ENCODE measurements around the gene MATCAP1. TPM values are rescaled to one million over a fixed set of nuclear protein-coding genes. Genes with fewer than 3 reads are reported as not detected.

The MATCAP1 gene
- total and polyA plus RNA-seq, 2 of the 13 experiments (the other 11 are each of a cell fraction or from before 2014, with no cell fraction given), result 11.2 to 24.5 TPM

DNA sequence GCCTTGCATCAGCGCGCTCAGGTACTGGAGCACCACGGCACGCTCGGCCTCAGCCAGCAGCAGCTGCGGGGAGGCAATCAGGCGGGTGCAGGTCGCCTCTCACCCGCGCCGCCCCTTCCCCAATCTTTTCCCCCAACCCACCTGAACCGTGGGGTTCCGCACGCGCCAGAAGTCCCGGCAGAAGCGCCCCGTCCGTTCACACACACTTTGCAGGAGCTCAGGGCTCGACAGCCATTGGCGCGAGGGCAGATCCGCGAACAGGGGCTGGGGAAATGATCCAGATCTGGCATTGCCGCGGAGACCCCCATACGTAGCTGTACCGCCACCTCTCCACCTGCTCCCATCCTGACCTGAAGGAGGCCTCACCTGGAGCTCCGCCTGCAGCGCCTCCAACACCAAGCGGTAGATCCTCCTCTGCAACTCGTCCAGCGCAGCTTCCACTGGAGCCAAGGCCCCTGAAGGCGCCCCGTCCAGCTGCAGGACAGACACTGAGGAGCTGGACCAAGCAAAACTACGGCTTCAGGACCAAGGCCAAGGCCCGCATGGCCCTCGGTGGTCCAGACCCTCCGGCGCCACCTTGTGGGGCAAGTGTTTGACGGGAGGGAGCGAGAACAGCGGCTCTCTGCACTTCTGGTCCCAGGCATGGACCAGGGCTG lies 1.4 kb upstream of the MATCAP1 start (continued):
- peak; percentile 74 for TF ChIP-seq TEAD3 (CRISPR knock-in tag; optimal IDR thresholded peaks at IDR 0.05; ENCODE audit: borderline replicate concordance)
- TF ChIP-seq, protein P1, sequence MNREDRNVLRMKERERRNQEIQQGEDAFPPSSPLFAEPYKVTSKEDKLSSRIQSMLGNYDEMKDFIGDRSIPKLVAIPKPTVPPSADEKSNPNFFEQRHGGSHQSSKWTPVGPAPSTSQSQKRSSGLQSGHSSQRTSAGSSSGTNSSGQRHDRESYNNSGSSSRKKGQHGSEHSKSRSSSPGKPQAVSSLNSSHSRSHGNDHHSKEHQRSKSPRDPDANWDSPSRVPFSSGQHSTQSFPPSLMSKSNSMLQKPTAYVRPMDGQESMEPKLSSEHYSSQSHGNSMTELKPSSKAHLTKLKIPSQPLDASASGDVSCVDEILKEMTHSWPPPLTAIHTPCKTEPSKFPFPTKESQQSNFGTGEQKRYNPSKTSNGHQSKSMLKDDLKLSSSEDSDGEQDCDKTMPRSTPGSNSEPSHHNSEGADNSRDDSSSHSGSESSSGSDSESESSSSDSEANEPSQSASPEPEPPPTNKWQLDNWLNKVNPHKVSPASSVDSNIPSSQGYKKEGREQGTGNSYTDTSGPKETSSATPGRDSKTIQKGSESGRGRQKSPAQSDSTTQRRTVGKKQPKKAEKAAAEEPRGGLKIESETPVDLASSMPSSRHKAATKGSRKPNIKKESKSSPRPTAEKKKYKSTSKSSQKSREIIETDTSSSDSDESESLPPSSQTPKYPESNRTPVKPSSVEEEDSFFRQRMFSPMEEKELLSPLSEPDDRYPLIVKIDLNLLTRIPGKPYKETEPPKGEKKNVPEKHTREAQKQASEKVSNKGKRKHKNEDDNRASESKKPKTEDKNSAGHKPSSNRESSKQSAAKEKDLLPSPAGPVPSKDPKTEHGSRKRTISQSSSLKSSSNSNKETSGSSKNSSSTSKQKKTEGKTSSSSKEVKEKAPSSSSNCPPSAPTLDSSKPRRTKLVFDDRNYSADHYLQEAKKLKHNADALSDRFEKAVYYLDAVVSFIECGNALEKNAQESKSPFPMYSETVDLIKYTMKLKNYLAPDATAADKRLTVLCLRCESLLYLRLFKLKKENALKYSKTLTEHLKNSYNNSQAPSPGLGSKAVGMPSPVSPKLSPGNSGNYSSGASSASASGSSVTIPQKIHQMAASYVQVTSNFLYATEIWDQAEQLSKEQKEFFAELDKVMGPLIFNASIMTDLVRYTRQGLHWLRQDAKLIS (CRISPR knock-in tag; IDR thresholded peaks at IDR 0.05), result no peak
- 0 out of 2 replicates have a peak, but pooled peaks have one; percentile 69 for TF ChIP-seq JUN (CRISPR knock-in tag; IDR thresholded peaks at IDR 0.05)
- TF ChIP-seq, protein P2, sequence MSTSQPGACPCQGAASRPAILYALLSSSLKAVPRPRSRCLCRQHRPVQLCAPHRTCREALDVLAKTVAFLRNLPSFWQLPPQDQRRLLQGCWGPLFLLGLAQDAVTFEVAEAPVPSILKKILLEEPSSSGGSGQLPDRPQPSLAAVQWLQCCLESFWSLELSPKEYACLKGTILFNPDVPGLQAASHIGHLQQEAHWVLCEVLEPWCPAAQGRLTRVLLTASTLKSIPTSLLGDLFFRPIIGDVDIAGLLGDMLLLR (CRISPR knock-in tag; IDR thresholded peaks at IDR 0.05), result peak; percentile 98
- 0 out of 2 replicates have a peak, but pooled peaks have one; percentile 66 for TF ChIP-seq ZNF615 (CRISPR knock-in tag; IDR thresholded peaks at IDR 0.05; ENCODE audit: borderline replicate concordance)
- peak; percentile 97 for TF ChIP-seq XRCC5 (optimal IDR thresholded peaks at IDR 0.05; ENCODE audit: low read length)
- TF ChIP-seq NFE2 (CRISPR knock-in tag; IDR thresholded peaks at IDR 0.05), result no peak
- peak; percentile 93; the same call in 1 of the 2 replicates for TF ChIP-seq MIER3 (CRISPR knock-in tag; IDR thresholded peaks at IDR 0.05; ENCODE audit: borderline replicate concordance)
- peak; percentile 72; the same call in 1 of the 2 replicates for TF ChIP-seq GPN1 (CRISPR knock-in tag; IDR thresholded peaks at IDR 0.05; ENCODE audit: borderline replicate concordance)
- TF ChIP-seq MED8 (CRISPR knock-in tag; IDR thresholded peaks at IDR 0.05; ENCODE audit: insufficient replicate concordance), result peak; percentile 80
- peak; percentile 83; the same call in 1 of the 2 replicates for TF ChIP-seq ZNF317 (CRISPR knock-in tag; IDR thresholded peaks at IDR 0.05)
- TF ChIP-seq EZH2 (conservative IDR thresholded peaks at IDR 0.05; ENCODE audit: low read depth, low read length), result no peak
- peak; percentile 88; the same call in 1 of the 2 replicates for TF ChIP-seq ZNF713 (CRISPR knock-in tag; IDR thresholded peaks at IDR 0.05)
- TF ChIP-seq ZNF260 (CRISPR knock-in tag; IDR thresholded peaks at IDR 0.05; ENCODE audit: borderline replicate concordance, low read depth), result no peak
- TF ChIP-seq, protein P3, sequence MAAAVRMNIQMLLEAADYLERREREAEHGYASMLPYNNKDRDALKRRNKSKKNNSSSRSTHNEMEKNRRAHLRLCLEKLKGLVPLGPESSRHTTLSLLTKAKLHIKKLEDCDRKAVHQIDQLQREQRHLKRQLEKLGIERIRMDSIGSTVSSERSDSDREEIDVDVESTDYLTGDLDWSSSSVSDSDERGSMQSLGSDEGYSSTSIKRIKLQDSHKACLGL (CRISPR knock-in tag; IDR thresholded peaks at IDR 0.05), result peak; percentile 97
- TF ChIP-seq, protein P4, sequence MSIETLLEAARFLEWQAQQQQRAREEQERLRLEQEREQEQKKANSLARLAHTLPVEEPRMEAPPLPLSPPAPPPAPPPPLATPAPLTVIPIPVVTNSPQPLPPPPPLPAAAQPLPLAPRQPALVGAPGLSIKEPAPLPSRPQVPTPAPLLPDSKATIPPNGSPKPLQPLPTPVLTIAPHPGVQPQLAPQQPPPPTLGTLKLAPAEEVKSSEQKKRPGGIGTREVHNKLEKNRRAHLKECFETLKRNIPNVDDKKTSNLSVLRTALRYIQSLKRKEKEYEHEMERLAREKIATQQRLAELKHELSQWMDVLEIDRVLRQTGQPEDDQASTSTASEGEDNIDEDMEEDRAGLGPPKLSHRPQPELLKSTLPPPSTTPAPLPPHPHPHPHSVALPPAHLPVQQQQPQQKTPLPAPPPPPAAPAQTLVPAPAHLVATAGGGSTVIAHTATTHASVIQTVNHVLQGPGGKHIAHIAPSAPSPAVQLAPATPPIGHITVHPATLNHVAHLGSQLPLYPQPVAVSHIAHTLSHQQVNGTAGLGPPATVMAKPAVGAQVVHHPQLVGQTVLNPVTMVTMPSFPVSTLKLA (IDR thresholded peaks at IDR 0.05), result peak; percentile 51
- TF ChIP-seq, protein P5, sequence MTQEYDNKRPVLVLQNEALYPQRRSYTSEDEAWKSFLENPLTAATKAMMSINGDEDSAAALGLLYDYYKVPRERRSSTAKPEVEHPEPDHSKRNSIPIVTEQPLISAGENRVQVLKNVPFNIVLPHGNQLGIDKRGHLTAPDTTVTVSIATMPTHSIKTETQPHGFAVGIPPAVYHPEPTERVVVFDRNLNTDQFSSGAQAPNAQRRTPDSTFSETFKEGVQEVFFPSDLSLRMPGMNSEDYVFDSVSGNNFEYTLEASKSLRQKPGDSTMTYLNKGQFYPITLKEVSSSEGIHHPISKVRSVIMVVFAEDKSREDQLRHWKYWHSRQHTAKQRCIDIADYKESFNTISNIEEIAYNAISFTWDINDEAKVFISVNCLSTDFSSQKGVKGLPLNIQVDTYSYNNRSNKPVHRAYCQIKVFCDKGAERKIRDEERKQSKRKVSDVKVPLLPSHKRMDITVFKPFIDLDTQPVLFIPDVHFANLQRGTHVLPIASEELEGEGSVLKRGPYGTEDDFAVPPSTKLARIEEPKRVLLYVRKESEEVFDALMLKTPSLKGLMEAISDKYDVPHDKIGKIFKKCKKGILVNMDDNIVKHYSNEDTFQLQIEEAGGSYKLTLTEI (CRISPR knock-in tag; conservative IDR thresholded peaks at IDR 0.05), result no peak
- TF ChIP-seq, protein P6, sequence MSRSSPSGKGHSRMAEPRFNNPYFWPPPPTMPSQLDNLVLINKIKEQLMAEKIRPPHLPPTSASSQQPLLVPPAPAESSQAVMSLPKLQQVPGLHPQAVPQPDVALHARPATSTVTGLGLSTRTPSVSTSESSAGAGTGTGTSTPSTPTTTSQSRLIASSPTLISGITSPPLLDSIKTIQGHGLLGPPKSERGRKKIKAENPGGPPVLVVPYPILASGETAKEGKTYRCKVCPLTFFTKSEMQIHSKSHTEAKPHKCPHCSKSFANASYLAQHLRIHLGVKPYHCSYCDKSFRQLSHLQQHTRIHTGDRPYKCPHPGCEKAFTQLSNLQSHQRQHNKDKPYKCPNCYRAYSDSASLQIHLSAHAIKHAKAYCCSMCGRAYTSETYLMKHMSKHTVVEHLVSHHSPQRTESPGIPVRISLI (CRISPR knock-in tag; IDR thresholded peaks at IDR 0.05; ENCODE audit: borderline replicate concordance), result peak; percentile 17; the same call in 1 of the 2 replicates
- no peak for TF ChIP-seq AGO1 (IDR thresholded peaks at IDR 0.05; ENCODE audit: low read depth, low read length, poor library complexity, severe bottlenecking)

Data from HepG2 (cell line).